Dedifferentiated amniotic fluid mesenchymal stem cell (primary cell): ENCODE results near the gene IL17RC.
A peak's percentile ranks its signal among the peaks of the same experiment; 100 is the strongest.
"Not testable (repeated sequence)": the region's sequence is repeated elsewhere in the genome, so short reads cannot be mapped to it uniquely, and the experiment has no call there.

Experiments used
- DNase-seq: peaks from one replicate; pipeline ENCODE4 v3.0.0-alpha.2; 2016; ENCODE audit errors: extremely low spot score

The IL17RC gene

DNA sequence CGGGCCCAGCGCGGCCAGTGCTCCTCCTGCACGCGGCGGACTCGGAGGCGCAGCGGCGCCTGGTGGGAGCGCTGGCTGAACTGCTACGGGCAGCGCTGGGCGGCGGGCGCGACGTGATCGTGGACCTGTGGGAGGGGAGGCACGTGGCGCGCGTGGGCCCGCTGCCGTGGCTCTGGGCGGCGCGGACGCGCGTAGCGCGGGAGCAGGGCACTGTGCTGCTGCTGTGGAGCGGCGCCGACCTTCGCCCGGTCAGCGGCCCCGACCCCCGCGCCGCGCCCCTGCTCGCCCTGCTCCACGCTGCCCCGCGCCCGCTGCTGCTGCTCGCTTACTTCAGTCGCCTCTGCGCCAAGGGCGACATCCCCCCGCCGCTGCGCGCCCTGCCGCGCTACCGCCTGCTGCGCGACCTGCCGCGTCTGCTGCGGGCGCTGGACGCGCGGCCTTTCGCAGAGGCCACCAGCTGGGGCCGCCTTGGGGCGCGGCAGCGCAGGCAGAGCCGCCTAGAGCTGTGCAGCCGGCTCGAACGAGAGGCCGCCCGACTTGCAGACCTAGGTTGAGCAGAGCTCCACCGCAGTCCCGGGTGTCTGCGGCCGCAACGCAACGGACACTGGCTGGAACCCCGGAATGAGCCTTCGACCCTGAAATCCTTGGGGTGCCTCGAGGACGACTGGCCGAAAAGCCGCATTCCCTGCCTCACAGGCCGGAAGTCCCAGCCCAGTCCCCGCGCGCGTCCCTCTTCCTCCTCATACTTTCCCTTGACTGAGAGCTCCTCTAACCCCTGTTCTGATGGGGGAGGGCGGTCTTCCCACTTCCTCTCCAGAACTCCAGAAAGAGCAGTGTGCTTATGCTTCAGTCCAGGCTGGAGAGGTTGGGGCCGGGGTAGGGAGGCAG is 1.4 kb upstream of the IL17RC start:
- no peak for DNase-seq

DNA sequence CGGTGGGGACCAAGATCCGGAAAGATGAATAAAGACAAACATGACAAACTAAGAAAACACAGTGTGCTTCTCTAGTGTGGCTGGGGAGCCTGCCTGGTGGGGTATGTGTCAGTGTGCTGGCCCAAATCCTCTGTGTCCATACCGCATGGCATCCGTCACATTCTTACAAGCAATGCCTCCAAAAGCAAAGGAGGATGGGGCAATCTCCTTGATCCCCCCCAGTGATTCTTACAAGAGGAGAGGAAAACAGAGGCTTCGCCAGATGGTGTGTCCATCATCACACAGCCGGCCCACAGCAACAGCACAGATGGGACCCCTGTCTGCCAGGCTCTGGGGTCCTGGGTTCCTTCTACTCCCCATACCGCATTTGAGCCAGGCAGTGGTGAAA is 558 bp upstream of the IL17RC start:
- DNase-seq: no peak

DNA sequence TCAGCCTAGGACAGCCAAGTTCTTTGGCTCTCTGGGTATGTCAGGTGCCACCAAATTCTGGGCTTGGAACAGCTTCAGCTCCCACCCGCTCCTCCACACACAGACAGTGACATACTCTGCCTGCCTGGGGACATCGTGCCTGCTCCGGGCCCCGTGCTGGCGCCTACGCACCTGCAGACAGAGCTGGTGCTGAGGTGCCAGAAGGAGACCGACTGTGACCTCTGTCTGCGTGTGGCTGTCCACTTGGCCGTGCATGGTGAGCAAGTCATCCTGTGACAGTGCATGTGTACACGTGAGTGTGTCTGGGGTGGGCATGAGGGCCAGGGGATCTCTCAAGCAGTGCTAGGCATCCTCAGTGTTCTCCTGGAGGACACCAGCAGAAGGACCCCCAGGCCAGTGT is 922 bp downstream of the IL17RC start:
- DNase-seq: no peak

DNA sequence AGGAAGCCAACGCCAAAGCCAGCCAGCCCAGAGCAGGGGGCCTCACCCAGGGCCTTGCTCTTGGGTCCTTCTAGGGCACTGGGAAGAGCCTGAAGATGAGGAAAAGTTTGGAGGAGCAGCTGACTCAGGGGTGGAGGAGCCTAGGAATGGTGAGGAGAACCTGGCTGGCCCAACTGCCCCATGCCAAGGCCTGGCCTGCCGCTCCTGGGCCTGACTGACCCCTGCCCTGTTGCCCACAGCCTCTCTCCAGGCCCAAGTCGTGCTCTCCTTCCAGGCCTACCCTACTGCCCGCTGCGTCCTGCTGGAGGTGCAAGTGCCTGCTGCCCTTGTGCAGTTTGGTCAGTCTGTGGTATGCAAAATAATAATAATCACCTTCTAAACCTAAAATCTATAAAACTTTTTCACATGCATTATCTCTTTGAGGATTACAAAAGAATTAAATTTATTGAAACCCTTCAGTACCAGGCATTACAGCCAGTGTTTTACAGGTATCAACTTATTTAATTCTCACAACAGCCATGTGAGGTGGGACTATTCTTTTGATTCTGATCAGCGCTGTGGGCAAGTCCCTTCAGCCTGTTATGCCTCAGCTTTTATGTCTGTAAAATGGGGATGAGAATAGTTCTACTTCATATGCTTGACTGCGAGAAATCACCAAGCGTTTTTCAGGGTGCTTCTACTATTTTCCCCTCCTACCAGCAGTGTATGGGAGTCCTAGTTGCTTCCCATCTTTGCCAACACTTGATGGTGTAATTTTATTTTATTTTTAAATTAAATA is 1.6 kb downstream of the IL17RC start:
- DNase-seq: no peak

DNA sequence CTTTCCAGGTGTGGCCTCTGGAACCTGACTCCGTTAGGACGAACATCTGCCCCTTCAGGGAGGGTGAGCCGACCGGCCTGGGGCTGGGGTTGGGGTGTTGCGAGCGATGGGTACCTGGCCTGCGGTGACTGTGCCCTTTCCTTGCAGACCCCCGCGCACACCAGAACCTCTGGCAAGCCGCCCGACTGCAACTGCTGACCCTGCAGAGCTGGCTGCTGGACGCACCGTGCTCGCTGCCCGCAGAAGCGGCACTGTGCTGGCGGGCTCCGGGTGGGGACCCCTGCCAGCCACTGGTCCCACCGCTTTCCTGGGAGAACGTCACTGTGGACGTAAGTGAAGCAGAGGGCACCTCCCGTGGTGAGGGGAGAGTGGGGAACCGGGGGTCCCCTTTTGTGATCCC is 11.3 kb downstream of the IL17RC start:
- DNase-seq: no peak

DNA sequence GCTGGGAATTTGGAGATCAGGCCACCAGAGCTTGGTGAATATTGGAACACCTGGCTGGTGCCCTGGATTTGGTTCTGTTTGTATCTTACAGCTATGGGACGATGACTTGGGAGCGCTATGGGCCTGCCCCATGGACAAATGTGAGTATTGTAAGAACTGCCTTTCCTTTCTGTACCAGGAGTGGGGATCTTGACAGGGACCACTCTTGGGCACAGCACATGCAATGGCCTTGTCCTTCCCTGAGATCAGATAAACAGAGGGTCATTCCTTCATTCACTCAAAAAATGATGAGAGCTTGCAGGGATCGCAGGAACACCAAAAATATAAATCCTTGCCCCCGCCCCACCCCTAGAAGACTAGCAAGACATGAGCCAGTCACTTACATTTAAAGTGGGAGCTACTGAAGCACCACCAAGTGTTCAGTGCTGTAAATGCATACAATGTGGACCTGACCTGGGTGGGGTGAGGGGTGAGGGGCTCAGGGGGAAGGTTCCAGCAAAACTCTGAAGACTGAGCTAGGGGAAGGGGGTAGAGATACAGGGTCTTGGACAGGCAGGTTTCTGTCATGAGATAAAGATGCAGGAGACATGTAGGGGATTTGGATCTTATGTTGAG is 14.0 kb downstream of the IL17RC start:
- no peak for DNase-seq

DNA sequence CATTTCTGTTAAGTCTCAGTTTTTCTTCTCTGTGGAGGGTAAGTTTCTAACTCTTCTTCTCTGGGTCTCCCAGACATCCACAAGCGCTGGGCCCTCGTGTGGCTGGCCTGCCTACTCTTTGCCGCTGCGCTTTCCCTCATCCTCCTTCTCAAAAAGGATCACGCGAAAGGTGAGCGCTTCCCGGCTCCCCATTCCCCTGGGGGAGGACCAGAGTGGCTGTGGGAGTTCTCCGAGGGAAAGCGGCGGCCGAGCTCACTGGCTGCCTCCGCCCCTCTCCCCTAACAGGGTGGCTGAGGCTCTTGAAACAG is 15.6 kb downstream of the IL17RC start:
- no peak for DNase-seq

DNA sequence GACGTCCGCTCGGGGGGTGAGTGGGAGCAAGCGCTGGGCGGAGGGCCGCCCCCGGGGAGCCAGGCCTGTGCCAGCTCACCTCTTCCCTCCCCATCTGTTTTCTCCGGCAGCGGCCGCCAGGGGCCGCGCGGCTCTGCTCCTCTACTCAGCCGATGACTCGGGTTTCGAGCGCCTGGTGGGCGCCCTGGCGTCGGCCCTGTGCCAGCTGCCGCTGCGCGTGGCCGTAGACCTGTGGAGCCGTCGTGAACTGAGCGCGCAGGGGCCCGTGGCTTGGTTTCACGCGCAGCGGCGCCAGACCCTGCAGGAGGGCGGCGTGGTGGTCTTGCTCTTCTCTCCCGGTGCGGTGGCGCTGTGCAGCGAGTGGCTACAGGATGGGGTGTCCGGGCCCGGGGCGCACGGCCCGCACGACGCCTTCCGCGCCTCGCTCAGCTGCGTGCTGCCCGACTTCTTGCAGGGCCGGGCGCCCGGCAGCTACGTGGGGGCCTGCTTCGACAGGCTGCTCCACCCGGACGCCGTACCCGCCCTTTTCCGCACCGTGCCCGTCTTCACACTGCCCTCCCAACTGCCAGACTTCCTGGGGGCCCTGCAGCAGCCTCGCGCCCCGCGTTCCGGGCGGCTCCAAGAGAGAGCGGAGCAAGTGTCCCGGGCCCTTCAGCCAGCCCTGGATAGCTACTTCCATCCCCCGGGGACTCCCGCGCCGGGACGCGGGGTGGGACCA is 16.1 kb downstream of the IL17RC start:
- peak; percentile 65 for DNase-seq

DNA sequence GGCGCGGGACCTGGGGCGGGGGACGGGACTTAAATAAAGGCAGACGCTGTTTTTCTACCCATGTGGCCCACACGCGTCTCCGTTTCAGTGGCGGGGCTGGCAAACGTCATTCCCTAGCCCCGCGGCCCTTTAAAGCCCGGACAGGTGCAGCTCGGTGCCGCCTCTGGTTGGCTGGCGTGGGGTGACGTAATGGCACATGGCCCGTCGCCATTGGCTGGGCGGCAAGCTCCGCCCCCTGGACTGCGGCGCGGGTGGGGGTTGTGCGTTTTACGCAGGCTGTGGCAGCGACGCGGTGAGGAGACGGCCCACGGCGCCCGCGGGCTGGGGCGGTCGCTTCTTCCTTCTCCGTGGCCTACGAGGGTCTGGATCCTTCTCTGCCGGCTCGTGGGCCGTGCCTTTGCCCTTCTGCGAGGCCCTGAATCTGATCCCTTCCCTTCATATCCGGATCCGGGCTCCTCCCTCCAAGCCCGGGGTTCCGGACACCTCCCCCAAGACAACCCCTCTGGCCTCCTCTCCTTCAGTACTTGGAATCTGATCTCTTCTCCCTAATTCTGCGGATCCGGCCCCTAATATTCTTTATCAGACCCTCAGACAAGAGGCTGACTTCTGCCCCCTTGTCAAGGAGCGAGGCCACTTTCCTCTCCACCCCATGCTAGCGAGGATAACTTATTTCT is 16.8 kb downstream of the IL17RC start, which contains the start of gene CRELD1:
CRELD1 (plus strand) TSS at position 274 of the 674 bp plus-strand sequence. CDS start 605 bp downstream, outside the sequence.
- peak; percentile 78 for DNase-seq

DNA sequence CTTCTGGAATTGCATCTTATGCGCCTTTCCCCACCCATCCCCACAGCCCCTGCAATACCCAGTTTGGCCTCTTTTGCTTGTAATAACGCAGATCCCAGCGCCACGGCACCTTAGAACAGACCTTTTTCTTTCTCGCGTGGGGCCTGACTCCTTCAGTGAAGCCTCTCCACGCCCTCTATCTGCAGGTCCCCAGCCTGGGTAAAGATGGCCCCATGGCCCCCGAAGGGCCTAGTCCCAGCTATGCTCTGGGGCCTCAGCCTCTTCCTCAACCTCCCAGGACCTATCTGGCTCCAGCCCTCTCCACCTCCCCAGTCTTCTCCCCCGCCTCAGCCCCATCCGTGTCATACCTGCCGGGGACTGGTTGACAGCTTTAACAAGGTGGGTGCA is 17.3 kb downstream of the IL17RC start:
- DNase-seq: no peak

DNA sequence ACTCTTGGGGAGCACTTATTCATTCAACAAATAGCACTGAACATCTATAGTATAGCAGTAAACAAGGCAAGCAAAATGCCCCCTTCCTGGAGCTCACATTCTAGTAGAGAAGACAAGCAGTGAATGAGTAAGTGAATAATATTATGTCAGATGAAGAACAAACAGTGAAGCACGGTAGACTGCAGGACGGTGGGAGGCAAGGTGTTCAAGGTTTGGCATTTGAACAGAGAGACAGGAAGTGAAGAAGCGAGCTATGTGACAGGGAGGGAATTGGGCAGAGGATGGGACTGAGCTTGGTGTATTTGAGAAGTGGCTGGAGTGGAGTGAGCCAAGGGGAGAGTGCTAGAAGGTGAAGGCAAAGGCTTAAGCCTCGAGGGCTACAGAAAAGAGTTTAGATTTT is 18.1 kb downstream of the IL17RC start:
- DNase-seq: no peak

DNA sequence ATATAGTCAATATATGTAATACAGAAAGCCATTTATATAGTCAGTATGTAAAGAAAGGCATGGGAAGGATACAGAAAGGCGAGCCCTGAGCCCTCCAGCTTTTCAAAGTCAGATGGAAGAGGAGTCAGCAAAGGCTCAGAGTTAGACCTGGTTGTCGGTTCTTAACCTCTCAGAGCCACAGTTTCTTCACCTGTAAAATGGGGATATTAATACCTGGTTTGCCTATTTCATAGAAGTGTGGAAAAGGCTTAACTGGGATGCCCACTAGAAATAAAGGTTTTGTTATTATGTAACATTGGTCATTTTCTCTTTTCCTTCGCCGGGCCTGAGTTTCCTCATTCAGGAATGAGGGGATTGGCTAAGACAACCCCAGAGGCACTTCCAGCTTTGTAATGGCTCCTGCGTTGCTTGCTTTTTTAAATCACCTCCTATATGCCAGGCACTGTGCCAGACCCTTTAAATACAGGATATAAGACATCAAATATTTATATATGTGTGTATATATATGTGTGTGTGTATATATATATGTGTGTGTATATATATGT is 19.1 kb downstream of the IL17RC start:
- no peak for DNase-seq

DNA sequence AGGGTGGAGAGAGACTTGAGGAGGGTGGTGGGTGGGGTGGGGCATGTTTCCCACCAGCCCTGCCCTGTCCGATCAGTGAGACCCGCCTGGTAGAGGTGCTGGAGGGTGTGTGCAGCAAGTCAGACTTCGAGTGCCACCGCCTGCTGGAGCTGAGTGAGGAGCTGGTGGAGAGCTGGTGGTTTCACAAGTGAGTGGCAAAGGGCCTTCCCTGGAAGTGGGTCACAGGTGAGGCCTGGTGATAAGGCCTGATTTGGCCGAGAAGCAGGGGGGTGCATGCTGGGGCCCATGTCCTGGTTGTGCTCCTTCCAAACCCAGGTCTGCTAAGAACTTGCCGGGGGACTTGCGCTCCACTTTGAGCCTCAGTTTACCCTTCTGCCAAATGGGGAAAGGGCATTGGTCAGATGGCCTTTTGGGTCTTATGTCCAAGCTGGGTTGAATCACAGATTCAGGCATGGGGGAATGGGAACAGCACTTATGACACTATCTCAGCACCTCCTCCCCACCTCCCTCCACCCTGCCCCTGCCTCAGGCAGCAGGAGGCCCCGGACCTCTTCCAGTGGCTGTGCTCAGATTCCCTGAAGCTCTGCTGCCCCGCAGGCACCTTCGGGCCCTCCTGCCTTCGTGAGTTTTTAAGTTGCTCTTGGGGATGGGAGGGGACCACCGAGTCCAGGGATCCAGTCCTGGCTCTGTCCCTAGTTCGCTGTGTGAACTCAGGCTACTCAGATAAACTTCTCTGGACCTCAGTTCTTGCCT is 20.8 kb downstream of the IL17RC start:
- no peak for DNase-seq

DNA sequence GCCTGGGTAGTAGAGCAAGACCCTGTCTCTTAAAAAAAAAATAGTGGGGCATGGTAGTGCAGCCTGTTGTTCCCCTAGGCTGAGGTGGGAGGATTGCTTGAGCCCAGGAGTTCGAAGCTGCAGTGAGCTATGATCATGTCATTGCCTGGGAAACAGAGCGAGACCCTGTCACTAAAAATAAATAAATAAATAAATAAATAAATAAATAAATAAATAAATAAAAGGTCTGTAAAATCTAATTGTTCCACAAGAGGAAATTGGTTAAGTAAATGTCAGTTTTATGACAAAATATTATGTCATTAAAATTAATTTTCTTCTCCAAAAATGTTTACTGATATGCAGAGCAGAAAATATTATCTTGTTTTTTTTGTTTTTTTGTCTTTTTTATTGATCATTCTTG is 22.1 kb downstream of the IL17RC start:
- DNase-seq: no peak

DNA sequence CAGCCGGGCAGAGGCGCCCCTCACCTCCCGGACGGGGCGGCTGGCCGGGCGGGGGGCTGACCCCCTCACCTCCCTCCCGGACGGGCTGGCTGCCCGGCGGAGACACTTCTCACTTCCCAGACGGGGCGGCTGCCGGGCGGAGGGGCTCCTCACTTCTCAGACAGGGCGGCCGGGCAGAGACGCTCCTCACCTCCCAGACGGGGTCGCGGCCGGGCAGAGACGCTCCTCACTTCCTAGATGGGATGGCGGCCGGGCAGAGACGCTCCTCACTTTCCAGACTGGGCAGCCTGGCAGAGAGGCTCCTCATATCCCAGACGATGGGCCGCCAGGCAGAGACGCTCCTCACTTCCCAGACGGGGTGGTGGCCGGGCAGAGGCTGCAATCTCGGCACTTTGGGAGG is 23.0 kb downstream of the IL17RC start:
- DNase-seq: not testable (repeated sequence)

DNA sequence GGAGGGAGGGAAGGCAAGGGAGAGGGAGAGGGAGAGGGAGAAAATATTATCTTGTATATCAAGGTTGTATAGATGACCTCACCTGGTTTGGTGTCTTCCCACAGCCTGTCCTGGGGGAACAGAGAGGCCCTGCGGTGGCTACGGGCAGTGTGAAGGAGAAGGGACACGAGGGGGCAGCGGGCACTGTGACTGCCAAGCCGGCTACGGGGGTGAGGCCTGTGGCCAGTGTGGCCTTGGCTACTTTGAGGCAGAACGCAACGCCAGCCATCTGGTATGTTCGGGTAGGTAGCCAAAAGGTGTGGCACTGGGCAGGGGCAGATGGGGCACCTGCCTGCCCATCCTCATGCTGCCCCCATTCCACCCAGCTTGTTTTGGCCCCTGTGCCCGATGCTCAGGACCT is 23.8 kb downstream of the IL17RC start:
- DNase-seq: no peak

DNA sequence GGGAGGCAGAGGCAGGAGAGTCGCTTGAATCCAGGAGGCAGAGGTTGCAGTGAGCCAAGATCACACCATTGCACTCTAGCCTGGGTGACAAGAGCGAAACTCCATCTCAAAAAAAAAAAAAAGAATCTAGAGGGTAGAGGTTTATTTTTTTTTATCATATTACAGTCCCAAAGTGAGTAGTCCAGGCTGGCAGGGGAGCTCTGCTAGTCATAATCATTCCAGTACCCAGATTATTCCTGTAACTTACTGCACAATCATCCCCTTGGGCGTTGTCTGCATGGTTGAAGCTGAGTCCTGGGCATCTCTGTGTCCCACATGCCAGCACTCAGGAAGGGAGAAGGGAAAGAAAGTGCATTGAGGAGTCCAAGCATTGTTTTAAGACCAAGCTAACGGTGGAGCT is 25.3 kb downstream of the IL17RC start:
- no peak for DNase-seq

DNA sequence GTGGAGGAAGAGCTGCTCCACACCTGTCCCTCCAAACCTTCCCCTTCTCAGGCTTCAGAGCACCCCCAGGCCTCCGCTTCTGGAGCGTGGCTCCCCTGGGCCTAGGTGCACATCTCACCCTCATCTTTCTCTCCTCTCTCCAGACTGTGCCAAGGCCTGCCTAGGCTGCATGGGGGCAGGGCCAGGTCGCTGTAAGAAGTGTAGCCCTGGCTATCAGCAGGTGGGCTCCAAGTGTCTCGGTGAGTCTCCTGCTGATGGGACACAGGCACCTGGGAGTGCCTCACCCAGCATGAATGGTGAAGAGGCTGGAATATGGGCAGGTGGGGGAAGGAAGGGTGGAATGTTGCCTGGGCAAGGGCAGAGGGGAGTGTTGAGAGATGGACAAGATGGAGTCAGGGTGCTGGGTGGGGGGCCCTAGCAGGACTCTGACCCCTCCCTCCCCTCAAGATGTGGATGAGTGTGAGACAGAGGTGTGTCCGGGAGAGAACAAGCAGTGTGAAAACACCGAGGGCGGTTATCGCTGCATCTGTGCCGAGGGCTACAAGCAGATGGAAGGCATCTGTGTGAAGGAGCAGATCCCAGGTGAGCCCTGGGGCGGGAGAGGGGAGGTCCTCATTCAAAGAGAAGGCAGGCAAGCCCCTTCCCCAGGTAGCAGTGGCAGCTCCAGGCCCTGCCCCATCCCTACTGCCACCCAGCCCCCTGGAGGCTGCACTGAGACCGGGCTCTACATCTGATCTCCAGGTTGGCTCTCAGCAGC is 26.2 kb downstream of the IL17RC start:
- DNase-seq: no peak

DNA sequence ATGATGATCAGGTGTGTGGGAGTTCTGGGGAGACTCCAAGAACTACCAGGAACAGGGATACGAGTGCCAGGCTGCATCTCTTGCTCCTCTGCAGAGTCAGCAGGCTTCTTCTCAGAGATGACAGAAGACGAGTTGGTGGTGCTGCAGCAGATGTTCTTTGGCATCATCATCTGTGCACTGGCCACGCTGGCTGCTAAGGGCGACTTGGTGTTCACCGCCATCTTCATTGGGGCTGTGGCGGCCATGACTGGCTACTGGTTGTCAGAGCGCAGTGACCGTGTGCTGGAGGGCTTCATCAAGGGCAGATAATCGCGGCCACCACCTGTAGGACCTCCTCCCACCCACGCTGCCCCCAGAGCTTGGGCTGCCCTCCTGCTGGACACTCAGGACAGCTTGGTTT is 27.4 kb downstream of the IL17RC start:
- no peak for DNase-seq

DNA sequence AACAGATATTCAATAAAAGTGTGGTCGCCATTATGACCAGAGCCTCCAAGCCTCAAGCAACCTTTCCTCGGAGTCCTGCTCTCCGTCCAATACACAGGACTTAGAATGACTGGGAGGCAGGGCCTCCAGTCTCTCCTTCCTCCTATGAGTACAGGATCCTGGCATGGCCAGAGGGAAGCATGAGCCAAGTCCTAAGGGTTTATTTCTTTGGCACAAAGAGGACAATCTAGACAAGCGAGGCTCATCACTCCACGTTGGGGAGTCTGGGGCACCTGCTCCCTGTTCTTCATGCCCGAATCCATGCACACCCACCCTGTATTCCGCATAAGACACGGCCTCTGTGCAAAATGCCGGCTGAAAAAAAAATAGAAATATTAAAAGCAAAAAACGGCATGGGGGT is 28.5 kb downstream of the IL17RC start:
- no peak for DNase-seq
